Activated naive CD4-positive, alpha-beta T cell treated with anti-CD3 and anti-CD28 coated beads, Interleukin-2, amount 10 ng/mL, durations not matched to agents 7 days and 5 days (primary cell): ENCODE measurements around the gene CACYBP.
"Not testable (repeated sequence)": the region's sequence is repeated elsewhere in the genome, so short reads cannot be mapped to it uniquely, and the experiment has no call there.

Source experiments
- CTCF ChIA-PET: fragments of 350-600 bp; sonication (Branson Sonifier 250); formaldehyde crosslinking; loops from one replicate; lab custom pipeline; 2021; ENCODE audit warnings: antibody characterized with exemption; lab: Charles Lee
- DNase-seq: peaks from one replicate; pipeline ENCODE4 v3.0.0-alpha.2; 2020
- H3K27ac Mint-ChIP-seq: one replicate; pipeline ENCODE4 v1.8.0; 2021; ENCODE audit warnings: mild to moderate bottlenecking, moderate library complexity, mixed read lengths
- H3K27me3 Mint-ChIP-seq: one replicate; pipeline ENCODE4 v1.8.0; 2021; ENCODE audit warnings: mild to moderate bottlenecking, mixed read lengths
- H3K36me3 Mint-ChIP-seq: one replicate; pipeline ENCODE4 v1.8.0; 2021; ENCODE audit warnings: mixed read lengths
- H3K4me1 Mint-ChIP-seq: one replicate; pipeline ENCODE4 v1.8.0; 2021; ENCODE audit warnings: mixed read lengths
- H3K4me3 Mint-ChIP-seq: one replicate; pipeline ENCODE4 v1.8.0; 2021; ENCODE audit warnings: mild to moderate bottlenecking, moderate library complexity, mixed read lengths
- H3K9me3 Mint-ChIP-seq: one replicate; pipeline ENCODE4 v1.8.0; 2021; ENCODE audit warnings: mixed read lengths

The CACYBP gene

DNA sequence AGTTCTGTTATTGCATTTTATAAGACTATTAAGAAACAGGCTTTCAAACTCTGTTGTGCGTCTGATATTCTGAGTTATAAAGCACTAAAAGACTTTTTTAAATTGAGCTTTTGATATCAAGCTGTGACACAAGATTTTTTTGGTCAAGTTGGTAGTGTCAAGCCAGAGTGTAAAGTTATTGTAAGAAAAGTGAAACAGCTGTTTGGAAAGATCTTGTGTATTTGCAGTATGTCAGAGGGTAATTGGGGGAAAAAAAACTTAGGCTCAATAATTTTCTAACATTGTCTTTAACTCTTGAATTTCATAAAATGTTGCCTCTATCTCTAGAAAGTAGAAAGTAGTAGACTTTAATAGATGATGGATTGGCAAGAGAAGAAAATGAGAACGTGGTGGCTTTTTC, 3.8 kb downstream of the CACYBP start:
- Mint-ChIP-seq H3K27me3 (no peaks in the 10 kb centered on the region), H3K27ac (no peak overlapping the region), H3K4me3 (no peak overlapping the region), H3K36me3 (peaks cover 46% of the 10 kb centered on the region), H3K9me3 (no peaks in the 10 kb centered on the region), H3K4me1 (peaks cover 55% of the 10 kb centered on the region)
- DNase-seq: no peak
- CTCF ChIA-PET: no interaction called here

GRCh38 chr1:175005085-175005783, 5.5 kb downstream of the CACYBP start:
- peaks cover 53% of the 10 kb centered on the region for H3K36me3 Mint-ChIP-seq

DNA sequence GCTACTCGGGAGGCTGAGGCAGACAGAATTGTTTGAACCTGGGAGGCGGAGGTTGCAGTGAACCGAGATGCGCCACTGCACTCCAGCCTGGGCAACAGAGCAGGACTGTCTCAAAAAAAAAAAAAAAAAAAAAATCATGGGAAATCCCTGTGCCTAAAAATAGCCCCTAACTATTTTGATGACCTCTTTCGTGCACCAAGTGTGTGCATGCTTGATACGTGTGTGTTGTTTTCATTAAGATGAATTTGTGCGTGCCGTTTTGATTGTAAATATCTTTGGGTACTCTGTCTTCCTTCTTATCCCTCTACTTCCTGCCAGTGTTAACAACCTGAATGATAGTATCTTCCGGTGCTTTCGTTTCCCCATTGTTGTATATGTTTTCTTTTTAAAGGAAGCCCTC, 9.8 kb downstream of the CACYBP start:
- H3K27ac Mint-ChIP-seq: no peak overlapping the region
- no peak for DNase-seq

More at GRCh38 chr1:175005085-175005783, 5.5 kb downstream of the CACYBP start:
- H3K4me1 Mint-ChIP-seq: peaks cover 57% of the 10 kb centered on the region
- no peak overlapping the region for H3K4me3 Mint-ChIP-seq
- DNase-seq: no peak
- H3K9me3 Mint-ChIP-seq: no peaks in the 10 kb centered on the region
- CTCF ChIA-PET: no interaction called here
- no peak overlapping the region for H3K27ac Mint-ChIP-seq
- H3K27me3 Mint-ChIP-seq: no peaks in the 10 kb centered on the region

DNA sequence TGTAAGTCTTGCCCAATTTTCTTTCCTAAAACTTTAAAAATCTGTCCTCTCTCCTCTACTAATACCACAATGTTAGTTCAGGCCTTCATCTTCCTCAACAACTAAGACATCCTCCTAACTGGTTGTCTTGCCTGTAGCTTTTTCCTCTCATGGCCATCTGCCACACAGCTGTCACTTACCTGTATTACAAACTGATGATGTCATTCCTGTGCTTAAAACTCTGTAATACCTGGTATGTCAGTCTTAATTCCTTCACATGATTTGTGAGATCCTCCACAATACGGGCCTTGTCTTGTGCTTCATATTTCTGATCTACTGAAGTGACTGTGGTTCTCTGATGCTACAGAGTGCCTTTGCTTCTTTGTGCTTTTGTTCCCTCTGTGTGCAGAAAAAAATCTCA, 13.7 kb downstream of the CACYBP start:
- CTCF ChIA-PET: no interaction called here

More for the DNA sequence above, 9.8 kb downstream of the CACYBP start:
- peaks cover 20% of the 10 kb centered on the region for H3K4me1 Mint-ChIP-seq
- H3K4me3 Mint-ChIP-seq: no peak overlapping the region
- no peaks in the 10 kb centered on the region for H3K9me3 Mint-ChIP-seq
- H3K27me3 Mint-ChIP-seq: no peaks in the 10 kb centered on the region
- peaks cover 63% of the 10 kb centered on the region for H3K36me3 Mint-ChIP-seq
- CTCF ChIA-PET: no interaction called here

DNA sequence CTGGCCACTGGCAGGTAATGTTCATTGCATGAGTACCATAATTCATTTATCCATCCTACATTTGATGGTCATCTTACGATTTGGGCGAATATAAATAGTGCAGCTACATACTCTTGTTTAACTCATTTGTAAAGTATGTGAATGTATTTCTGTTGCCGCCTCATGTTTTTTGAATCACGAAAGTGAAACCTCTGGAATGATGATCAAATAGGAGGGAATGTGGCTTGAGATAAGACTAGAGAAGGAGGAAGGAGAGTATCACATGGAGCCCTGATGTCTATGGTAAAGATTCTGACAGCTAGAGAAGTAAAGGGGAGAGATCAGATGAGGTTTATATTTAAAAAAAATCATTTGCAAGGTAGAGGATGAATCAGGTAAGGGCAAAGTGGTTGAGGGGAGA, 15.5 kb downstream of the CACYBP start:
- CTCF ChIA-PET: no interaction called here
- Mint-ChIP-seq H3K27ac (no peak overlapping the region), H3K36me3 (peaks cover 62% of the 10 kb centered on the region), H3K4me3 (no peak overlapping the region), H3K4me1 (peaks cover 8% of the 10 kb centered on the region), H3K9me3 (no peaks in the 10 kb centered on the region), H3K27me3 (no peaks in the 10 kb centered on the region)
- no peak for DNase-seq

More for the DNA sequence above, 13.7 kb downstream of the CACYBP start:
- Mint-ChIP-seq H3K9me3 (no peaks in the 10 kb centered on the region), H3K27me3 (no peaks in the 10 kb centered on the region), H3K4me1 (peaks cover 9% of the 10 kb centered on the region), H3K4me3 (no peak overlapping the region), H3K36me3 (peaks cover 66% of the 10 kb centered on the region), H3K27ac (no peak overlapping the region)
- no peak for DNase-seq

- Mint-ChIP-seq H3K36me3 (peaks cover 47% of the 10 kb centered on the region), H3K27ac (no peak overlapping the region), H3K4me1 (peaks cover 37% of the 10 kb centered on the region), H3K9me3 (peaks cover under 1% of the 10 kb centered on the region), H3K4me3 (no peak overlapping the region), H3K27me3 (no peaks in the 10 kb centered on the region)
- no peak for DNase-seq
- CTCF ChIA-PET: no interaction called here
Measured at GRCh38 chr1:175019524-175019923, 19.8 kb downstream of the CACYBP start.

GRCh38 chr1:175023043-175023921, 23.5 kb downstream of the CACYBP start, which contains the start of gene MRPS14:
TSS of gene MRPS14 (minus strand) at chr1:175023425. CDS start at chr1:175023408, 17 bp downstream.
- Mint-ChIP-seq H3K4me3 (peak within 1 kb of the TSS; percentile 83), H3K36me3 (peaks cover 25% of the 10 kb centered on the region), H3K9me3 (peaks cover 5% of the 10 kb centered on the region), H3K4me1 (peaks cover 33% of the 10 kb centered on the region), H3K27ac (peak within 1 kb of the TSS; percentile 87), H3K27me3 (no peaks in the 10 kb centered on the region)
- CTCF ChIA-PET: interaction anchor here (0.9 to 3.1 kb wide), 4 partner anchors 23 to 128 kb away, joined by 3 to 16 read pairs (median 9); partner anchors contain the start of gene CACYBP
- peak; percentile 99 for DNase-seq

DNA sequence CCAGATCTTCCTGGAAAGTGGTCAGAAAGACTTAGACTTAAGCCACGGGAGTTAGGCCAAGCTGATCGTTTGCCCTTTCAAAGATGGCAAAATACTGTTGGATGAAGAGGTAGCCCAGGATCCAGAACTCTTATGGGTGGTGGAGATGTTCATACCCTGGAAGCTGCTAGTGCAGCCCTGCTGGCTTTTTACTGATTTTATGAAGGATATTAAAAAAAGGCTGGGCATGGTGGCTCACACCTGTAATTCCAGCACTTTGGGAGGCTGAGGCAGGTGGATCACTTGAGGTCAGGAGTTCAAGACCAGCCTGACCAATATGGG, 24.1 kb downstream of the CACYBP start:
- CTCF ChIA-PET: interaction anchor here (0.9 to 3.1 kb wide), 4 partner anchors 24 to 128 kb away, joined by 3 to 16 read pairs (median 9); partner anchors contain the start of gene CACYBP
- not testable (repeated sequence) for H3K9me3 Mint-ChIP-seq, H3K27me3 Mint-ChIP-seq, DNase-seq
- Mint-ChIP-seq H3K4me3 (peak overlapping the region; percentile 83), H3K27ac (peak overlapping the region; percentile 87), H3K36me3 (peaks cover 21% of the 10 kb centered on the region), H3K4me1 (peaks cover 33% of the 10 kb centered on the region)

GRCh38 chr1:175024773-175025172, 25.0 kb downstream of the CACYBP start:
- peak overlapping the region; percentile 83 for H3K4me3 Mint-ChIP-seq
- H3K9me3 Mint-ChIP-seq: peaks cover 5% of the 10 kb centered on the region
- CTCF ChIA-PET: interaction anchor here (3.0 to 3.1 kb wide), 2 partner anchors 25 to 101 kb away, joined by 13 to 16 read pairs; partner anchors contain the start of gene CACYBP
- peaks cover 40% of the 10 kb centered on the region for H3K4me1 Mint-ChIP-seq
- H3K27ac Mint-ChIP-seq: peak overlapping the region; percentile 68
- peaks cover 20% of the 10 kb centered on the region for H3K36me3 Mint-ChIP-seq
- no peak for DNase-seq
- no peaks in the 10 kb centered on the region for H3K27me3 Mint-ChIP-seq

DNA sequence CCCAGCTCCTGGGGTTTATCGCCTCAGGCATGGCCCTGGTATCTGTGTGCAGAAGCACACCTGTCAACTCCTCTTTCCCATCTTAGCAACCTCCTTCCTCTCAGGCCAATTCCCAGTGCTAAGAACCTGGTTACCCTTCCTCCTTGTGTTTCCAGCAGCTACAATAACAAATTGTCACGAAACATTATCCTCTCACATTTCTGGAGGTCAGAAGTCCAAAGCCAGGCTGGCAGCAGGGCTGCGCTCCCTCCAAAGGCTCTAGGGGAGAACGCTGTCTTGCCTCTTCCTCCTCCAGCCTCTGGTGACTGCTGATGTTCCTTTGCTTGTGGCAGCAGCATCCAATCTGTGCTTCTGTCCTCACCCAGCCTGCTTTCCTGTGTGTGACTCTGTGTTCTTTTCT, 34.2 kb downstream of the CACYBP start:
- no peak for DNase-seq
- CTCF ChIA-PET: interaction anchor here (1.6 kb wide), 1 partner anchor 91 kb away, joined by 4 read pairs; no protein-coding TSS in a partner anchor
- Mint-ChIP-seq H3K27me3 (peaks cover 4% of the 10 kb centered on the region), H3K36me3 (no peaks in the 10 kb centered on the region), H3K27ac (no peak overlapping the region), H3K9me3 (no peaks in the 10 kb centered on the region), H3K4me3 (no peak overlapping the region), H3K4me1 (peaks cover 7% of the 10 kb centered on the region)

- no peak for DNase-seq
- Mint-ChIP-seq H3K36me3 (no peaks in the 10 kb centered on the region), H3K4me3 (no peak overlapping the region), H3K27me3 (peaks cover 8% of the 10 kb centered on the region), H3K27ac (no peak overlapping the region), H3K9me3 (no peaks in the 10 kb centered on the region), H3K4me1 (peaks cover under 1% of the 10 kb centered on the region)
- CTCF ChIA-PET: no interaction called here
Measured at GRCh38 chr1:175034775-175035174, 35.0 kb downstream of the CACYBP start.

DNA sequence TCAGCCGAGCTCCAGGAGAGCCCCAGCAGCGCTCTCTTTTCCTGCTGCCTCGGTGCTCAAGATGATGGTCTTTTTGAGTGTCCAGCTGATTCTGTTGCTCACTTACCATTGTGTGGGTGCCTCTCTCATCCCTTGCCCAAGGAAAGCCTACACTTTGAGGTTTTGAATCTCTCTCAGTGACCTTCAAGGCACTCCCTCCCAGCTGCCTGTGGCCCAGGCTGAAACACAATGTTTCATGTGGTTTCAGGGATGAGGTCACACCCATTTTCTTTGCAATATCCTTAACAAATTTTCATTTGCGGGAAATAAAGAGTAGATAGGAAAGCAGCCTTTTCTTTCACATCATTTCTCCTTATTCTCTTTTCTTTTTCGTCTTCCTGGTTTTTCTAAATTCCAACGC, 36.1 kb downstream of the CACYBP start:
- peaks cover 16% of the 10 kb centered on the region for H3K27me3 Mint-ChIP-seq
- H3K4me3 Mint-ChIP-seq: no peak overlapping the region
- H3K36me3 Mint-ChIP-seq: no peaks in the 10 kb centered on the region
- no peak for DNase-seq
- H3K27ac Mint-ChIP-seq: no peak overlapping the region
- CTCF ChIA-PET: interaction anchor here (1.2 kb wide), 1 partner anchor 89 kb away, joined by 7 read pairs; no protein-coding TSS in a partner anchor
- no peaks in the 10 kb centered on the region for H3K4me1 Mint-ChIP-seq
- no peaks in the 10 kb centered on the region for H3K9me3 Mint-ChIP-seq

DNA sequence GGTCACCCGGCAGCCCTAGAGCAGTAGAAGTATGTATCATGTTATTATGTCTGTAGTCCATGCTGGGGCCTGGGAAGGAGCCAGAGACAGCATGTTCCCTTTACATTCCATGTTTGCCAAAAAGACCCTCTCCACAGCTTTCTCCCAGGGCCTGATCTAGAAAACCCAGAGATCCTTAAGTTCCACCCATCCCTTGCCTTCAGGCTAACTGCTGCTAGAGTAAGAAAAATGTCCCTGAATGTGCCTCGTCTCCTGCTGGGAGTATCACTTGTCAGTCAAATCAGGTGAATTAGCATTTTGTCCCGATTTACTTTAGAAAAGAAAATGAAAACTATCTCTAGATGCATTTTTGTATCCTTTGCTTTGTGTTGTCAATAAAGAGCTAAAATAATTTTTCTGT, 36.7 kb downstream of the CACYBP start:
- CTCF ChIA-PET: interaction anchor here (1.2 kb wide), 1 partner anchor 89 kb away, joined by 7 read pairs; no protein-coding TSS in a partner anchor
- Mint-ChIP-seq H3K36me3 (no peaks in the 10 kb centered on the region), H3K4me3 (no peak overlapping the region), H3K27me3 (peaks cover 16% of the 10 kb centered on the region), H3K4me1 (no peaks in the 10 kb centered on the region), H3K27ac (no peak overlapping the region), H3K9me3 (no peaks in the 10 kb centered on the region)
- no peak for DNase-seq

DNA sequence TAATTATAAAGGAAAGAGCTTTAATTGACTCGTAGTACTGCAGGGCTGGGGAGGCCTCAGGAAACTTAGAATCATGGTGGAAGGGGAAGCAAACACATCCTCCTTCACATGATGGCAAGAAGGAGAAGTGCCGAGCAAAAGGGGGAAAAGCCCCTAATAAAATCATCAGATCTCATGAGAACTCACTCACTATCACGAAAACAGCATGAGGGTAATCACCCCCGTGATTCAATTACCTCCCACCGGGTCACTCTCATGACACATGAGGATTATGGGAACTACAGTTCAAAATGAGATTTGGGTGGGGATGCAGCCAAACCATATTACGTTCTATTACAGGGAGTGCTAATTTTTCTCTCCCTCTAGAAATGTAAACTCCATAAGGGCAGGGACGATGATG, 37.7 kb downstream of the CACYBP start:
- no peaks in the 10 kb centered on the region for H3K36me3 Mint-ChIP-seq
- no peak overlapping the region for H3K27ac Mint-ChIP-seq
- no peaks in the 10 kb centered on the region for H3K4me1 Mint-ChIP-seq
- no peak overlapping the region for H3K4me3 Mint-ChIP-seq
- DNase-seq: no peak
- H3K27me3 Mint-ChIP-seq: peaks cover 16% of the 10 kb centered on the region
- no peaks in the 10 kb centered on the region for H3K9me3 Mint-ChIP-seq
- CTCF ChIA-PET: no interaction called here
